CD4-positive, alpha-beta memory T cell (primary cell): ENCODE results near the gene GGA1. TPM values are rescaled to one million over a fixed set of nuclear protein-coding genes. Genes with fewer than 3 reads are reported as not detected.

Experiments
- CTCF ChIA-PET: fragments of 350-600 bp; sonication (Branson Sonifier 250); formaldehyde crosslinking; loops from one replicate; lab custom pipeline; 2021; ENCODE audit warnings: inconsistent platforms; ENCODE audit not compliant: partially characterized antibody; lab: Charles Lee
- POLR2A ChIA-PET: fragments of 350-600 bp; sonication (Branson Sonifier 250); formaldehyde crosslinking; loops from one replicate; lab custom pipeline; 2021; ENCODE audit not compliant: partially characterized antibody; lab: Charles Lee
- DNase-seq, 5 donors: peaks; one replicate each; pipeline versions ENCODE4 v3.0.0 to v3.0.0-alpha.2; 2020 to 2022; ENCODE audit warnings: mixed read lengths in 1 of 5
- H3K27ac ChIP-seq: one replicate; pipeline ENCODE4 v1.7.0; 2013; ENCODE audit warnings: low read depth, low read length
- H3K27me3 ChIP-seq: 2 replicates; pipeline ENCODE4 v1.7.0; 2013; ENCODE audit warnings: mild to moderate bottlenecking, low read length, moderate library complexity; ENCODE audit not compliant: insufficient read depth
- H3K36me3 ChIP-seq: 2 replicates; pipeline ENCODE4 v1.7.0; 2013; ENCODE audit warnings: mild to moderate bottlenecking, low read length, moderate library complexity; ENCODE audit not compliant: insufficient read depth
- H3K4me1 ChIP-seq: 2 replicates; pipeline ENCODE4 v1.7.0; 2013; ENCODE audit warnings: mild to moderate bottlenecking, low read length, moderate library complexity; ENCODE audit not compliant: insufficient read depth
- H3K4me3 ChIP-seq, 2 donors: one replicate each; pipeline ENCODE4 v1.7.0; 2013; ENCODE audit warnings: low read length in 2 of 2, mild to moderate bottlenecking in 1 of 2
- H3K9me3 ChIP-seq, 2 donors: one replicate each; pipeline ENCODE4 v1.7.0; 2013; ENCODE audit warnings: low read length in 2 of 2, control low read depth in 1 of 2; ENCODE audit not compliant: control insufficient read depth in 1 of 2
- H3K27ac Mint-ChIP-seq, 7 donors: one replicate each; pipeline ENCODE4 v1.8.0; 2020 to 2021; ENCODE audit warnings: mixed read lengths in 7 of 7, mild to moderate bottlenecking in 6 of 7, inconsistent platforms in 3 of 7, moderate library complexity in 3 of 7
- H3K27me3 Mint-ChIP-seq, 2 donors: one replicate each; pipeline ENCODE4 v1.8.0; 2020 to 2021; ENCODE audit warnings: mixed read lengths in 2 of 2
- H3K36me3 Mint-ChIP-seq, 2 donors: one replicate each; pipeline ENCODE4 v1.8.0; 2020 to 2021; ENCODE audit warnings: mixed read lengths in 2 of 2, inconsistent platforms in 1 of 2, mild to moderate bottlenecking in 1 of 2
- H3K4me1 Mint-ChIP-seq, 4 donors: one replicate each; pipeline ENCODE4 v1.8.0; 2020 to 2021; ENCODE audit warnings: mixed read lengths in 4 of 4, mild to moderate bottlenecking in 1 of 4
- H3K4me3 Mint-ChIP-seq, 8 donors: one replicate each; pipeline ENCODE4 v1.8.0; 2020 to 2021; ENCODE audit warnings: mixed read lengths in 8 of 8, mild to moderate bottlenecking in 7 of 8, moderate library complexity in 6 of 8, inconsistent platforms in 3 of 8
- H3K9me3 Mint-ChIP-seq, 8 donors: one replicate each; pipeline ENCODE4 v1.8.0; 2020 to 2021; ENCODE audit warnings: mixed read lengths in 8 of 8, mild to moderate bottlenecking in 5 of 8, inconsistent platforms in 3 of 8, moderate library complexity in 1 of 8
- intact Hi-C: fragments of 100-400 bp; cut with micrococcal nuclease; formaldehyde crosslinking; loops from one replicate; pipeline ENCODE4 v1.15.1; 2023
- polyA plus RNA-seq, 2 donors: library from polyadenylated mRNA; unstranded; fragments of 300-500 nt; fragmentation: Illumina TruSeq; gene quantifications; one replicate each; pipeline ENCODE4 v1.2.3, GENCODE V29; 2021
- total RNA-seq, 2 experiments: library from RNA; stranded (reverse); gene quantifications; one replicate each; pipeline ENCODE4 v1.2.3, GENCODE V29; 2021

Gene GGA1
- total and polyA plus RNA-seq, 4 experiments from 2014 or later: 16.3 to 109 (median 67.5) TPM

GRCh38 chr22:37627121-37627520, 18.5 kb downstream of the GGA1 start:
- no peaks in the 10 kb centered on the region for H3K27me3 ChIP-seq
- H3K27me3 Mint-ChIP-seq: no peaks in the 10 kb centered on the region
- no peaks in the 10 kb centered on the region for H3K9me3 Mint-ChIP-seq
- H3K36me3 ChIP-seq: peaks cover 4% of the 10 kb centered on the region
- H3K9me3 ChIP-seq: no peaks in the 10 kb centered on the region
- H3K4me3 Mint-ChIP-seq: peak overlapping the region in 7 of 8 donors; percentile 59 to 78 (median 66)
- H3K4me1 ChIP-seq: peaks cover 62% of the 10 kb centered on the region
- ChIA-PET CTCF (interaction anchor here (0.9 to 22.8 kb wide), 12 partner anchors 13 to 236 kb away, joined by 3 to 493 read pairs (median 5); partner anchors contain the start of genes GGA1, NOL12, PDXP and SH3BP1), POLR2A (interaction anchor here (0.9 to 12.8 kb wide), 14 partner anchors 9 to 88 kb away, joined by 3 to 247 read pairs (median 6); partner anchors contain the start of genes GGA1, LGALS1, NOL12 and PDXP)
- intact Hi-C loops: loop anchor here (1.0 kb wide), 2 partner anchors 11 to 19 kb away; partner anchors contain the start of gene GGA1
- peaks cover 25 to 70% (median 48%) of the 10 kb centered on the region in 4 donors for H3K4me1 Mint-ChIP-seq
- peaks cover 3 to 13% of the 10 kb centered on the region in 2 donors for H3K36me3 Mint-ChIP-seq
- H3K4me3 ChIP-seq: peak overlapping the region; percentile 1 to 23
- peak overlapping the region; percentile 84 to 94 (median 92) for H3K27ac Mint-ChIP-seq
- peak overlapping the region; percentile 57 for H3K27ac ChIP-seq
- DNase-seq: no peak

- Mint-ChIP-seq H3K4me3 (peak overlapping the region in 7 of 8 donors; percentile 59 to 78 (median 66)), H3K9me3 (no peaks in the 10 kb centered on the region), H3K4me1 (peaks cover 25 to 71% (median 49%) of the 10 kb centered on the region in 4 donors), H3K27me3 (no peaks in the 10 kb centered on the region), H3K27ac (peak overlapping the region; percentile 84 to 94 (median 92)), H3K36me3 (peaks cover 3 to 13% of the 10 kb centered on the region in 2 donors)
- Histone ChIP-seq H3K27me3 (no peaks in the 10 kb centered on the region), H3K4me1 (peaks cover 66% of the 10 kb centered on the region), H3K4me3 (peak overlapping the region; percentile 1 to 23), H3K9me3 (no peaks in the 10 kb centered on the region), H3K27ac (peak overlapping the region; percentile 57), H3K36me3 (peaks cover 4% of the 10 kb centered on the region)
- POLR2A ChIA-PET: interaction anchor here (0.9 to 12.8 kb wide), 14 partner anchors 10 to 88 kb away, joined by 3 to 247 read pairs (median 6); partner anchors contain the start of genes GGA1, LGALS1, NOL12 and PDXP
- CTCF ChIA-PET: interaction anchor here (0.6 to 22.8 kb wide), 13 partner anchors 12 to 236 kb away, joined by 3 to 493 read pairs (median 5); partner anchors contain the start of genes GGA1, NOL12, PDXP and SH3BP1
- intact Hi-C loops: loop anchor here (1.0 kb wide), 2 partner anchors 11 to 19 kb away; partner anchors contain the start of gene GGA1
- DNase-seq: peak; percentile 54 to 74 (median 62)
Observed at GRCh38 chr22:37627545-37627944, 18.9 kb downstream of the GGA1 start.

GRCh38 chr22:37628830-37629229, 20.2 kb downstream of the GGA1 start:
- no peak for DNase-seq
- no peaks in the 10 kb centered on the region for H3K27me3 Mint-ChIP-seq
- peak overlapping the region in 6 of 7 donors; percentile 77 to 94 (median 90) for H3K27ac Mint-ChIP-seq
- Histone ChIP-seq H3K27ac (peak overlapping the region; percentile 27), H3K27me3 (no peaks in the 10 kb centered on the region), H3K4me1 (peaks cover 71% of the 10 kb centered on the region), H3K36me3 (peaks cover 4% of the 10 kb centered on the region), H3K4me3 (no peak overlapping the region), H3K9me3 (no peaks in the 10 kb centered on the region)
- no peaks in the 10 kb centered on the region for H3K9me3 Mint-ChIP-seq
- ChIA-PET CTCF (interaction anchor here (0.7 to 22.8 kb wide), 5 partner anchors 11 to 53 kb away, joined by 4 to 493 read pairs (median 15); partner anchors contain the start of genes GGA1, NOL12, PDXP and SH3BP1), POLR2A (interaction anchor here (0.9 to 12.8 kb wide), 7 partner anchors 9 to 57 kb away, joined by 3 to 247 read pairs (median 39); partner anchors contain the start of genes GGA1, LGALS1, NOL12 and PDXP)
- peaks cover 0 to 15% of the 10 kb centered on the region in 2 donors for H3K36me3 Mint-ChIP-seq
- peak overlapping the region in 1 of 8 donors; percentile 9 for H3K4me3 Mint-ChIP-seq
- H3K4me1 Mint-ChIP-seq: peaks cover 29 to 75% (median 52%) of the 10 kb centered on the region in 4 donors
- intact Hi-C loops: no loop called here

- no peaks in the 10 kb centered on the region for H3K9me3 Mint-ChIP-seq
- peak overlapping the region in 3 of 7 donors; percentile 13 to 86 (median 74) for H3K27ac Mint-ChIP-seq
- Histone ChIP-seq H3K27me3 (no peaks in the 10 kb centered on the region), H3K27ac (no peak overlapping the region), H3K4me3 (no peak overlapping the region), H3K4me1 (peaks cover 71% of the 10 kb centered on the region), H3K9me3 (no peaks in the 10 kb centered on the region), H3K36me3 (peaks cover 4% of the 10 kb centered on the region)
- no peak overlapping the region for H3K4me3 Mint-ChIP-seq
- peaks cover 0 to 17% of the 10 kb centered on the region in 2 donors for H3K36me3 Mint-ChIP-seq
- ChIA-PET POLR2A (interaction anchor here (0.9 to 12.8 kb wide), 5 partner anchors 10 to 51 kb away, joined by 3 to 247 read pairs (median 4); partner anchors contain the start of genes GGA1, LGALS1 and SH3BP1), CTCF (interaction anchor here (0.8 to 22.8 kb wide), 5 partner anchors 3 to 50 kb away, joined by 3 to 558 read pairs (median 493); partner anchors contain the start of genes GGA1, LGALS1, NOL12 and SH3BP1)
- no peak for DNase-seq
- peaks cover 35 to 76% (median 55%) of the 10 kb centered on the region in 4 donors for H3K4me1 Mint-ChIP-seq
- intact Hi-C loops: loop anchor here (10.0 kb wide), 1 partner anchor 215 kb away; the partner anchor contains the start of genes ANKRD54 and EIF3L
- no peaks in the 10 kb centered on the region for H3K27me3 Mint-ChIP-seq
Observed at GRCh38 chr22:37629928-37630327, 21.3 kb downstream of the GGA1 start.

- CTCF ChIA-PET: interaction anchor here (9.0 to 22.8 kb wide), 4 partner anchors 4 to 49 kb away, joined by 75 to 558 read pairs (median 493); partner anchors contain the start of genes GGA1, LGALS1, NOL12 and SH3BP1
- no peaks in the 10 kb centered on the region for H3K9me3 ChIP-seq
- Mint-ChIP-seq H3K27me3 (no peaks in the 10 kb centered on the region), H3K9me3 (no peaks in the 10 kb centered on the region), H3K4me1 (peaks cover 31 to 76% (median 54%) of the 10 kb centered on the region in 4 donors), H3K27ac (peak overlapping the region in 6 of 7 donors; percentile 17 to 81 (median 72)), H3K36me3 (peaks cover 0 to 17% of the 10 kb centered on the region in 2 donors), H3K4me3 (peak overlapping the region in 1 of 8 donors; percentile 49)
- H3K4me1 ChIP-seq: peaks cover 72% of the 10 kb centered on the region
- H3K36me3 ChIP-seq: peaks cover 4% of the 10 kb centered on the region
- no peak for DNase-seq
- H3K27ac ChIP-seq: peak overlapping the region; percentile 72
- no peaks in the 10 kb centered on the region for H3K27me3 ChIP-seq
- POLR2A ChIA-PET: interaction anchor here (0.6 to 12.8 kb wide), 6 partner anchors 10 to 50 kb away, joined by 3 to 247 read pairs (median 24); partner anchors contain the start of genes GGA1, LGALS1, PDXP and SH3BP1
- intact Hi-C loops: loop anchor here (10.0 kb wide), 1 partner anchor 214 kb away; the partner anchor contains the start of genes ANKRD54 and EIF3L
- no peak overlapping the region for H3K4me3 ChIP-seq
Observed at GRCh38 chr22:37630839-37631435, 22.3 kb downstream of the GGA1 start.

- peaks cover 0 to 19% of the 10 kb centered on the region in 2 donors for H3K36me3 Mint-ChIP-seq
- no peak for DNase-seq
- no peak overlapping the region for H3K4me3 ChIP-seq
- intact Hi-C loops: loop anchor here (10.0 kb wide), 1 partner anchor 213 kb away; the partner anchor contains the start of genes ANKRD54 and EIF3L
- peaks cover 72% of the 10 kb centered on the region for H3K4me1 ChIP-seq
- no peaks in the 10 kb centered on the region for H3K27me3 ChIP-seq
- H3K9me3 Mint-ChIP-seq: no peaks in the 10 kb centered on the region
- H3K27ac ChIP-seq: peak overlapping the region; percentile 72
- ChIA-PET POLR2A (interaction anchor here (0.6 to 12.8 kb wide), 8 partner anchors 9 to 54 kb away, joined by 3 to 247 read pairs (median 26); partner anchors contain the start of genes GGA1, LGALS1, NOL12 and PDXP), CTCF (interaction anchor here (9.0 to 22.8 kb wide), 4 partner anchors 5 to 48 kb away, joined by 75 to 558 read pairs (median 493); partner anchors contain the start of genes GGA1, LGALS1, NOL12 and SH3BP1)
- no peaks in the 10 kb centered on the region for H3K27me3 Mint-ChIP-seq
- peak overlapping the region in 5 of 8 donors; percentile 24 to 69 (median 32) for H3K4me3 Mint-ChIP-seq
- H3K27ac Mint-ChIP-seq: peak overlapping the region; percentile 57 to 89 (median 71)
- H3K36me3 ChIP-seq: peaks cover 4% of the 10 kb centered on the region
- H3K9me3 ChIP-seq: no peaks in the 10 kb centered on the region
- peaks cover 37 to 76% (median 58%) of the 10 kb centered on the region in 4 donors for H3K4me1 Mint-ChIP-seq
Observed at GRCh38 chr22:37631448-37632173, 23.0 kb downstream of the GGA1 start.
